DOHH2 (cell line): Measurements from ENCODE around the gene PSMB5.

Experiments
- CTCF ChIP-seq: fragments of 200-600 bp; sonication (generic); IDR thresholded peaks from one replicate; pipeline ENCODE4 v1.5.1; 2014; ENCODE audit warnings: antibody characterized with exemption, mild to moderate bottlenecking, low read depth, low read length; ENCODE audit not compliant: poor library complexity, severe bottlenecking
- EZH2phosphoT487 ChIP-seq: fragments of 200-600 bp; sonication (generic); IDR thresholded peaks from 2 replicates; pipeline ENCODE4 v1.6.1; 2017; ENCODE audit warnings: borderline replicate concordance, mild to moderate bottlenecking, antibody characterized with exemption, low read length, moderate library complexity, mixed read lengths

DNA sequence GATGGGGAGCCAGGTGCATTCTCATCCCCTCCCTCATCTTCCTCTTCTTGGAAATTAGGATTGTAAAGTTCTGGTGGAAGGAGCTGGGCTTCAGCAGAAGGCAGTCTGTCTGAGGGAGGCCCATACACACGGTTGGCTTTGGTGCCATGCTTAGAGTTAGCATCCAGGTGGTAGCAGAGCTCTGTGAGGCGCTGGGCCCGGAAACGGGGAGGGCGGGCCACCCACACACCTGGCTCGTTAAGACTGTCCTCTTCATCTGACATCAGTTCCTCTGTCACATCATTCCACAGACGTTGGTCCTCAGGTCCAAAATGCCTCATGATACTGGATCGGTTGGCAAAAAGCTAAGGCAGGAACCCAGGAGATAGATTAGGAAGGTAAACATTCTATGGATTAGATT, 47.4 kb downstream of the PSMB5 start:
- TF ChIP-seq CTCF, result no peak
- TF ChIP-seq EZH2phosphoT487, result no peak
